HepG2 (cell line): ENCODE measurements around the gene KCNK10. TPM values are rescaled to one million over a fixed set of nuclear protein-coding genes. Genes with fewer than 3 reads are reported as not detected.

ENCODE experiments used
- ATAC-seq: fragments of 200-7000 bp; cut with Tn5 transposase; 3 replicates; pipeline ENCODE4 v1.9.1; 2020; ENCODE audit warnings: mild to moderate bottlenecking, moderate library complexity
- BruUV-seq: library from RNA; stranded (reverse); fragments of 400-500 nt; replicated peaks from 2 replicates; lab custom pipeline; 2021; lab: Mats Ljungman, UMichigan
- CTCF ChIA-PET: fragments of 300-600 bp; formaldehyde crosslinking; extraction: SDS; loops from one replicate; lab custom pipeline; 2021; ENCODE audit warnings: low total read pairs, inconsistent platforms, low intra/inter-chr PET ratio; lab: Yijun Ruan, JAX
- POLR2A ChIA-PET: fragments of 350-600 bp; sonication (Branson Sonifier 250); formaldehyde crosslinking; loops from one replicate; lab custom pipeline; 2020; ENCODE audit warnings: antibody characterized with exemption, inconsistent platforms; lab: Yijun Ruan, JAX
- DNase-seq: peaks from one replicate; pipeline ENCODE4 v3.0.0-alpha.2; 2015; ENCODE audit warnings: low spot score
- FAIRE-seq: peaks from 3 replicates; lab custom pipeline; 2011; peaks lifted over from hg19 to GRCh38; lab: Jason Lieb, UNC
- H2AFZ ChIP-seq: one replicate; pipeline ENCODE4 v1.6.1; 2011; ENCODE audit warnings: low read length, inconsistent platforms
- H3K27ac ChIP-seq: fragments of 300-600 bp; 3 replicates; pipeline ENCODE4 v1.8.0; 2011; ENCODE audit warnings: mixed run types, mild to moderate bottlenecking, mixed read lengths, low read length, inconsistent platforms; ENCODE audit not compliant: insufficient read depth; ENCODE audit errors: extremely low read length
- H3K27me3 ChIP-seq, 2 experiments: fragments of 200-600 bp in 1 of 2; 2 replicates in 1 of 2; 3 replicates in 1 of 2; pipeline versions ENCODE4 v1.6.0 to v1.8.0; 2011; ENCODE audit warnings: low read length in 2 of 2, mild to moderate bottlenecking in 2 of 2, moderate library complexity in 2 of 2, inconsistent platforms in 1 of 2; ENCODE audit not compliant: insufficient read depth in 2 of 2, control insufficient read depth in 1 of 2
- H3K36me3 ChIP-seq, 2 experiments: fragments of 200-600 bp in 1 of 2; replicated peaks in 1 of 2; 2 replicates in 1 of 2; 3 replicates in 1 of 2; pipeline versions ENCODE4 v1.5.1 to v1.8.0; 2011; ENCODE audit warnings: low read length in 2 of 2, inconsistent platforms in 1 of 2; ENCODE audit not compliant: insufficient read depth in 2 of 2, control insufficient read depth in 1 of 2
- H3K4me1 ChIP-seq: 2 replicates; pipeline ENCODE4 v1.5.1; 2012; ENCODE audit warnings: low read length, inconsistent platforms; ENCODE audit not compliant: insufficient read depth
- H3K4me2 ChIP-seq: 2 replicates; pipeline ENCODE4 v1.6.0; 2011; ENCODE audit warnings: low read depth, low read length, inconsistent platforms
- H3K4me3 ChIP-seq, 3 experiments: fragments of 200-600 bp in 1 of 3; sonication (generic), shearing (Covaris generic) in 1 of 3; replicated peaks in 1 of 3; 2 replicates each; pipeline ENCODE4 v1.5.1; 2011 to 2016; ENCODE audit warnings: low read length in 3 of 3, inconsistent platforms in 2 of 3, low read depth in 2 of 3, mild to moderate bottlenecking in 2 of 3, control low read depth in 1 of 3, mixed read lengths in 1 of 3; ENCODE audit not compliant: insufficient read depth in 1 of 3
- H3K79me2 ChIP-seq: one replicate; pipeline ENCODE4 v1.6.1; 2011; ENCODE audit warnings: low read length, inconsistent platforms; ENCODE audit not compliant: insufficient read depth
- H3K9ac ChIP-seq: 2 replicates; pipeline ENCODE4 v1.6.0; 2011; ENCODE audit warnings: mild to moderate bottlenecking, low read depth, low read length, inconsistent platforms; ENCODE audit not compliant: insufficient read depth
- H3K9me3 ChIP-seq: 2 replicates; pipeline ENCODE4 v1.5.1; 2012; ENCODE audit warnings: mild to moderate bottlenecking, low read length
- H4K20me1 ChIP-seq: 2 replicates; pipeline ENCODE4 v1.6.0; 2011; ENCODE audit warnings: inconsistent platforms, mild to moderate bottlenecking, low read length, moderate library complexity; ENCODE audit not compliant: insufficient read depth
- GATAD2A ChIP-seq: IDR thresholded peaks from 2 replicates; pipeline ENCODE4 v1.6.1; 2016
- KLF12 ChIP-seq: sonication (generic); formaldehyde crosslinking; IDR thresholded peaks from 2 replicates; pipeline ENCODE4 v1.4.0; 2020; ENCODE audit warnings: missing genetic modification reagents, borderline replicate concordance
- RARG ChIP-seq: sonication (generic); formaldehyde crosslinking; IDR thresholded peaks from 2 replicates; pipeline ENCODE4 v1.4.0; 2020; ENCODE audit warnings: low read depth, mild to moderate bottlenecking, missing genetic modification reagents
- ZNF230 ChIP-seq: sonication (generic); formaldehyde crosslinking; IDR thresholded peaks from 2 replicates; pipeline ENCODE4 v1.4.0; 2020; ENCODE audit warnings: mild to moderate bottlenecking, missing genetic modification reagents
- WGBS: methylation state at CpG from one replicate; pipeline ENCODE4 v1.1.6; 2017; ENCODE audit warnings: low lambda C conversion rate; 5-methylcytosine and 5-hydroxymethylcytosine counted together
- in situ Hi-C: cut with HindIII; loops from 2 replicates; pipeline ENCODE4 v1.10.0; 2017; ENCODE audit warnings: low pct_unique_long_range_greater_than_20kb; ENCODE audit not compliant: extremely low pct_ligation_motif_present
- intact Hi-C: fragments of 100-400 bp; cut with micrococcal nuclease; formaldehyde crosslinking; loops from one replicate; pipeline ENCODE4 v1.10.0; 2022; ENCODE audit not compliant: unreplicated experiment
- polyA plus RNA-seq, 8 experiments: library from polyadenylated mRNA; depleted of rRNA in 3 of 8; stranded (reverse) in 7 of 8; unstranded in 1 of 8; fragments of >200 nt; fragmentation: Illumina TruSeq in 4 of 8; extraction: Trizol in 4 of 8; gene quantifications; 2 replicates each; pipeline versions ENCODE4 v1.2.1 to v1.2.3, GENCODE V29; 2011 to 2016; ENCODE audit warnings: low read depth in 4 of 8, missing spikeins in 1 of 8, mixed read lengths in 1 of 8; ENCODE audit not compliant: insufficient read depth in 1 of 8
- total RNA-seq, 5 experiments: library from RNA; depleted of rRNA; stranded (reverse); fragments of >200 nt; fragmentation: Illumina TruSeq; extraction: Trizol; gene quantifications; 2 replicates each; pipeline ENCODE4 v1.2.3, GENCODE V29; 2016; ENCODE audit warnings: low read depth in 1 of 5
- TF ChIP-seq, protein P1 (sequence below): sonication (generic); formaldehyde crosslinking; IDR thresholded peaks from 2 replicates; pipeline ENCODE4 v1.4.0; 2020; ENCODE audit warnings: missing genetic modification reagents
- TF ChIP-seq, protein P2 (sequence below): sonication (generic); formaldehyde crosslinking; IDR thresholded peaks from 2 replicates; pipeline ENCODE4 v1.4.0; 2020; ENCODE audit warnings: mild to moderate bottlenecking, missing genetic modification reagents
- TF ChIP-seq, protein P3 (sequence below): IDR thresholded peaks from 2 replicates; pipeline ENCODE4 v1.6.1; 2016; ENCODE audit warnings: missing biosample characterization, missing genetic modification reagents, low read depth
- TF ChIP-seq, protein P4 (sequence below): IDR thresholded peaks from 2 replicates; pipeline ENCODE4 v1.4.0; 2020; ENCODE audit warnings: mild to moderate bottlenecking, missing genetic modification reagents

KCNK10 gene
- total and polyA plus RNA-seq, 2 of the 13 experiments (the other 11 are each of a cell fraction or from before 2014, with no cell fraction given), result not detected

DNA sequence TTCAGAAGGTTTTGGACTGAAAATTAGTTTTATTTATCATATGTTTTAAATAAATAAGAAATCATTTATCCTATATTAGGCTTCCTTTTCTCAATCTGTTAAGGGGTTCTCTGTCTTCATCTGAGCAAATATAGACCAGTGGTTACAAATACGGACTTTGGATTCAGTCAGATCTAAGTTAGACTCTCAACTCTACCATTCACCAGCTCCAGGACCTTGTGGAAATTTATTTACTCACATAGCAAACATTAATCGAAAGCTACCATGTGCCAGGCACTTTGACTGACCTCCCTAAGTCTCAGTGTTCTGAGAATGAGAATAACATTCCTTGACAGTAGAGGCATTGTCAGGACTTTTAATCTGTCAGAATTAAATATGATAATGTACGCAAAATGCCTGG, 22.3 kb downstream of the KCNK10 start:
- Histone ChIP-seq H2AFZ (no peak overlapping the region), H4K20me1 (no peaks in the 10 kb centered on the region), H3K79me2 (no peaks in the 10 kb centered on the region), H3K9me3 (no peaks in the 10 kb centered on the region), H3K4me1 (peaks cover 14% of the 10 kb centered on the region), H3K4me2 (no peak overlapping the region), H3K27ac (no peak overlapping the region), H3K27me3 (no peaks in the 10 kb centered on the region), H3K4me3 (no peak overlapping the region), H3K9ac (no peak overlapping the region), H3K36me3 (no peaks in the 10 kb centered on the region)
- intact Hi-C loops, result no loop called here
- no peak for FAIRE-seq
- 31% methylated on average over 3 of the region's 3 CpGs for WGBS
- POLR2A ChIA-PET, result no interaction called here
- BruUV-seq, result no TSS peak
- in situ Hi-C loops, result no loop called here
- ATAC-seq, result peak; percentile 73
- peak; percentile 42 for DNase-seq
- CTCF ChIA-PET, result no interaction called here
- TF ChIP-seq, protein P1, sequence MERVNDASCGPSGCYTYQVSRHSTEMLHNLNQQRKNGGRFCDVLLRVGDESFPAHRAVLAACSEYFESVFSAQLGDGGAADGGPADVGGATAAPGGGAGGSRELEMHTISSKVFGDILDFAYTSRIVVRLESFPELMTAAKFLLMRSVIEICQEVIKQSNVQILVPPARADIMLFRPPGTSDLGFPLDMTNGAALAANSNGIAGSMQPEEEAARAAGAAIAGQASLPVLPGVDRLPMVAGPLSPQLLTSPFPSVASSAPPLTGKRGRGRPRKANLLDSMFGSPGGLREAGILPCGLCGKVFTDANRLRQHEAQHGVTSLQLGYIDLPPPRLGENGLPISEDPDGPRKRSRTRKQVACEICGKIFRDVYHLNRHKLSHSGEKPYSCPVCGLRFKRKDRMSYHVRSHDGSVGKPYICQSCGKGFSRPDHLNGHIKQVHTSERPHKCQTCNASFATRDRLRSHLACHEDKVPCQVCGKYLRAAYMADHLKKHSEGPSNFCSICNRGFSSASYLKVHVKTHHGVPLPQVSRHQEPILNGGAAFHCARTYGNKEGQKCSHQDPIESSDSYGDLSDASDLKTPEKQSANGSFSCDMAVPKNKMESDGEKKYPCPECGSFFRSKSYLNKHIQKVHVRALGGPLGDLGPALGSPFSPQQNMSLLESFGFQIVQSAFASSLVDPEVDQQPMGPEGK (CRISPR knock-in tag), result no peak
- TF ChIP-seq KLF12, result no peak
- no peak for TF ChIP-seq ZNF230 (CRISPR knock-in tag)
- TF ChIP-seq, protein P2, sequence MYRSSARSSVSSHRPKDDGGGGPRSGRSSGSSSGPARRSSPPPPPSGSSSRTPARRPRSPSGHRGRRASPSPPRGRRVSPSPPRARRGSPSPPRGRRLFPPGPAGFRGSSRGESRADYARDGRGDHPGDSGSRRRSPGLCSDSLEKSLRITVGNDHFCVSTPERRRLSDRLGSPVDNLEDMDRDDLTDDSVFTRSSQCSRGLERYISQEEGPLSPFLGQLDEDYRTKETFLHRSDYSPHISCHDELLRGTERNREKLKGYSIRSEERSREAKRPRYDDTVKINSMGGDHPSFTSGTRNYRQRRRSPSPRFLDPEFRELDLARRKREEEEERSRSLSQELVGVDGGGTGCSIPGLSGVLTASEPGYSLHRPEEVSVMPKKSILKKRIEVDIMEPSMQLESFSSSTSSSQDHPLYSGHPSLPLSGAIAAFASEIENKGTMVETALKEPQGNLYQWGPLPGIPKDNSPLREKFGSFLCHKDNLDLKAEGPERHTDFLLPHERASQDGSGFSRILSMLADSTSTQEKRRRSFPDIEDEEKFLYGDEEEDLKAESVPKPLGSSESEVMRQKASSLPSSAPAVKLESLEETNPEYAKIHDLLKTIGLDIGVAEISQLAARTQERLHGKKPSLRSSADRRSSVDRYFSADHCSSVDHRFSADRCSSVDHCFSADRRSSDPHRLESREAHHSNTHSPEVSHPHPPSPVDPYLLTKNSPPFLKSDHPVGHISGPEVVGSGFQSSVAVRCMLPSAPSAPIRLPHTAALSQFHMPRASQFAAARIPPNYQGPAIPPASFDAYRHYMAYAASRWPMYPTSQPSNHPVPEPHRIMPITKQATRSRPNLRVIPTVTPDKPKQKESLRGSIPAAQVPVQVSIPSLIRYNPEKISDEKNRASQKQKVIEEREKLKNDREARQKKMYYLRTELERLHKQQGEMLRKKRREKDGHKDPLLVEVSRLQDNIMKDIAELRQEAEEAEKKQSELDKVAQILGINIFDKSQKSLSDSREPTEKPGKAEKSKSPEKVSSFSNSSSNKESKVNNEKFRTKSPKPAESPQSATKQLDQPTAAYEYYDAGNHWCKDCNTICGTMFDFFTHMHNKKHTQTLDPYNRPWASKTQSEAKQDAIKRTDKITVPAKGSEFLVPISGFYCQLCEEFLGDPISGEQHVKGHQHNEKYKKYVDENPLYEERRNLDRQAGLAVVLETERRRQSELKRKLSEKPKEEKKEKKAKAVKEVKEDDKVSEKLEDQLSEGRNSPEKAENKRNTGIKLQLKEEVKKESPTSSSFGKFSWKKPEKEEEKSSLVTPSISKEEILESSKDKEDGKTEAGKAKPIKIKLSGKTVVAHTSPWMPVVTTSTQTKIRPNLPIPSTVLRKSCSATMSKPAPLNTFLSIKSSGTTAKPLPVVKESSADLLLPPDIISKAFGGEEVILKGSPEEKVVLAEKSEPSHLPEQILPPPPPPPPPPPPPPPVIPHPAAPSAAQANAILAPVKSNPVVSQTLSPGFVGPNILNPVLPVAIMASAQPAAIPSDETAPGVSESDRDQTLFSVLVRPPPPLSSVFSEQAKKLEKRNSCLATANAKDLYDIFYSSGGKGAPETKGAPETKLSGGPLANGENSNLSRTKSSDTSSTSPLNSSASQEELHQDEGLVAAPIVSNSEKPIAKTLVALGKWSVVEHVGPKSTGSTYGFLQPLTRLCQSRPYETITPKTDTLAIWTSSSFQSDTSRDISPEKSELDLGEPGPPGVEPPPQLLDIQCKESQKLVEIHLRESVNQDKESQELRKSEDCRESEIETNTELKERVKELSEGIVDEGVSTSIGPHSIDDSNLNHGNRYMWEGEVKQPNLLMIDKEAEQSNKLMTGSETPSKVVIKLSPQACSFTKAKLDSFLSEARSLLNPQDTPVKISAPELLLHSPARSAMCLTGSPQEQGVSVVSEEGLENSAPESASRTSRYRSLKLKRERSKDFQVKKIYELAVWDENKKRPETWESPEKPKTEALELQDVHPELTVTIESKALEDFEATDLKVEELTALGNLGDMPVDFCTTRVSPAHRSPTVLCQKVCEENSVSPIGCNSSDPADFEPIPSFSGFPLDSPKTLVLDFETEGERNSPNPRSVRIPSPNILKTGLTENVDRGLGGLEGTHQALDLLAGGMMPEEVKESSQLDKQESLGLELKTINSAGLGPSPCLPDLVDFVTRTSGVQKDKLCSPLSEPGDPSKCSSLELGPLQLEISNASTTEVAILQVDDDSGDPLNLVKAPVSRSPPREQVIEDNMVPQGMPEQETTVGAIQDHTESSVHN, result no peak
- TF ChIP-seq, protein P3, sequence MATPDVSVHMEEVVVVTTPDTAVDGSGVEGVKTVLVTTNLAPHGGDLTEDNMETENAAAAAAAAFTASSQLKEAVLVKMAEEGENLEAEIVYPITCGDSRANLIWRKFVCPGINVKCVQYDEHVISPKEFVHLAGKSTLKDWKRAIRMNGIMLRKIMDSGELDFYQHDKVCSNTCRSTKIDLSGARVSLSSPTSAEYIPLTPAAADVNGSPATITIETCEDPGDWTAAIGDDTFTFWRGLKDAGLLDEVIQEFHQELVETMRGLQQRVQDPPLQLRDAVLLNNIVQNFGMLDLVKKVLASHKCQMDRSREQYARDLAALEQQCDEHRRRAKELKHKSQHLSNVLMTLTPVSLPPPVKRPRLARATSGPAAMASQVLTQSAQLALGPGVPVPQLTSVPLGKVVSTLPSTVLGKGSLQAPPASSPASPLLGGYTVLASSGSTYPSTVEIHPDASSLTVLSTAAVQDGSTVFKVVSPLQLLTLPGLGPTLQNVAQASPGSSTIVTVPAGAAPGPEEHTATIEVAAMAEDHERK (CRISPR knock-in tag), result no peak
- TF ChIP-seq GATAD2A (CRISPR knock-in tag), result 0 out of 2 replicates have a peak, but pooled peaks have one; percentile 25
- TF ChIP-seq, protein P4, sequence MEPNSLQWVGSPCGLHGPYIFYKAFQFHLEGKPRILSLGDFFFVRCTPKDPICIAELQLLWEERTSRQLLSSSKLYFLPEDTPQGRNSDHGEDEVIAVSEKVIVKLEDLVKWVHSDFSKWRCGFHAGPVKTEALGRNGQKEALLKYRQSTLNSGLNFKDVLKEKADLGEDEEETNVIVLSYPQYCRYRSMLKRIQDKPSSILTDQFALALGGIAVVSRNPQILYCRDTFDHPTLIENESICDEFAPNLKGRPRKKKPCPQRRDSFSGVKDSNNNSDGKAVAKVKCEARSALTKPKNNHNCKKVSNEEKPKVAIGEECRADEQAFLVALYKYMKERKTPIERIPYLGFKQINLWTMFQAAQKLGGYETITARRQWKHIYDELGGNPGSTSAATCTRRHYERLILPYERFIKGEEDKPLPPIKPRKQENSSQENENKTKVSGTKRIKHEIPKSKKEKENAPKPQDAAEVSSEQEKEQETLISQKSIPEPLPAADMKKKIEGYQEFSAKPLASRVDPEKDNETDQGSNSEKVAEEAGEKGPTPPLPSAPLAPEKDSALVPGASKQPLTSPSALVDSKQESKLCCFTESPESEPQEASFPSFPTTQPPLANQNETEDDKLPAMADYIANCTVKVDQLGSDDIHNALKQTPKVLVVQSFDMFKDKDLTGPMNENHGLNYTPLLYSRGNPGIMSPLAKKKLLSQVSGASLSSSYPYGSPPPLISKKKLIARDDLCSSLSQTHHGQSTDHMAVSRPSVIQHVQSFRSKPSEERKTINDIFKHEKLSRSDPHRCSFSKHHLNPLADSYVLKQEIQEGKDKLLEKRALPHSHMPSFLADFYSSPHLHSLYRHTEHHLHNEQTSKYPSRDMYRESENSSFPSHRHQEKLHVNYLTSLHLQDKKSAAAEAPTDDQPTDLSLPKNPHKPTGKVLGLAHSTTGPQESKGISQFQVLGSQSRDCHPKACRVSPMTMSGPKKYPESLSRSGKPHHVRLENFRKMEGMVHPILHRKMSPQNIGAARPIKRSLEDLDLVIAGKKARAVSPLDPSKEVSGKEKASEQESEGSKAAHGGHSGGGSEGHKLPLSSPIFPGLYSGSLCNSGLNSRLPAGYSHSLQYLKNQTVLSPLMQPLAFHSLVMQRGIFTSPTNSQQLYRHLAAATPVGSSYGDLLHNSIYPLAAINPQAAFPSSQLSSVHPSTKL (CRISPR knock-in tag), result 0 out of 2 replicates have a peak, but pooled peaks have one; percentile 19
- no peak for TF ChIP-seq RARG (CRISPR knock-in tag)
